Placental pericyte (primary cell): Measurements from ENCODE around the gene SLC1A6. TPM values are rescaled to one million over a fixed set of nuclear protein-coding genes. Genes with fewer than 3 reads are reported as not detected.

Source experiments
- total RNA-seq: library from RNA; depleted of rRNA; stranded (reverse); fragments of >200 nt; gene quantifications from 2 replicates; pipeline ENCODE4 v1.2.3, GENCODE V29; 2012

The SLC1A6 gene
- total RNA-seq, result not detected in 2 replicates

DNA sequence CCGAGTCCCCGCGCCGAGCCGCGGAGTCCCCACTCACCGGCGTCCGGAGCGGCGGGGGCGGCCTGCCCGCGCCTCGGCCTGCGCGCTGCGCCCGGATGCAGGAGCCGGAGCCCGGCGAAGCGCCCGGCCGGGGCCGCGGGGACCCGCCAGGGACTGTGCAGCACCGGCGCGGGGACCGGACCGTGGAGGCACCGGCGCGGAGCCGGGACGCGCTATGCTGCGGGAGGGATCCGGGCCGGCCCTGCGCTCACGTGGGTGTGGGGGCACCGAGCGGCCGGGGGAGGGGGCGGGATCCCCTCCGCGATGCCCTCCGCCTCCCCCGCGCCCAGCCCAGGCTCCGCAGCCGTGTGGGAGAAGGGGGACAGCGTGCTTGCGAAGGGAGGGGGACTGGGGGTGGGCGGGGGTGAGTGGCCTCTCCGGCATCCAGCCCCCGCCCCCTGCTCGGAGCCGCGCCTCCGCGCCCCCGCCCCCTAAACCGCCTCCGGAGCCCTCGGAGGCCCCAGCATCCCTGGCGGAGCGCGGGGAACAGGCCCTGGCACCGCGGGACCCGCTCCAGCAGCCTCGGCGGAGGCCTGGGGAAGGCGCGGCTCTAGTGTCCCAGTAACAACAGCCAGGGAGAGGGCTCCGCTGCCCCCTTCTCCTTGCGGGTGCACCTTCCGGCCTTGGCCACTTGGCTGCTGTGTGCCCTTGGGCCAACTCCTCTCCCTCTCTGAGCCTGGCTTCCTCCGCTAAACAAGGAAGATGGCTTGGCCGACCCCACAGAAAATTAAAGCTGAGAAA is at the start of gene SLC1A6:
SLC1A6 (minus strand) TSS at position 389 of the 780 bp plus-strand sequence. CDS start 6,954 bp downstream, outside the sequence.

DNA sequence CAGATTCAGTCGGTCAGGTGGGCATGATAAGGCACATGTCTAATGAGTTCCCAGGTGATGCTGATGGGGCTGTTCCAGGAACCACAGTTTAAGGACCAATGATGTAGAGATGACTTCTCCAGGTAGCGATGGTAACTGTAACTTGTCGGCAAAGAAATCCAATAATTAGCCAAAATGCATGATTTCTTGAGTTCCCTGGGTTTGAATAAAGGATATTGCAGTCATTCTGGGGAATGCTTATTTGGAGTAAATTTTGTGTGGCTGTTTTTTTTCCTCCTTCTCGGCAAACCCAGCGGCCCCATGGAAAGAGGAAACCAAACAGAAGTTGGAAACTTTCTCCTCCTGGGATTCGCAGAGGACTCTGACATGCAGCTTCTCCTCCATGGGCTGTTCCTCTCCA is 38.5 kb downstream of the SLC1A6 start, which contains the start of gene OR7C2:
OR7C2 (plus strand) TSS at position 301 of the 400 bp plus-strand sequence; CDS start at position 301, 0 bp downstream.

Other genes with a start within 250 kb of the SLC1A6 start
- gene ADGRE2, start 201.3 kb downstream of the SLC1A6 start, total RNA-seq, result 1.3 and 8.7 TPM in 2 replicates
- not detected in 2 replicates for gene OR7A5, start 144.7 kb downstream of the SLC1A6 start, total RNA-seq
- not detected in 2 replicates for gene OR7C1, start 144.7 kb downstream of the SLC1A6 start, total RNA-seq
- not detected in 2 replicates for gene OR7A10, start 130.9 kb downstream of the SLC1A6 start, total RNA-seq
- not detected in 2 replicates for gene OR7A17, start 93.7 kb downstream of the SLC1A6 start, total RNA-seq
- gene OR7C2, start 38.4 kb downstream of the SLC1A6 start, total RNA-seq, result not detected in 2 replicates
- not detected in 2 replicates for gene CASP14, start 69.6 kb upstream of the SLC1A6 start, total RNA-seq
- not detected in 2 replicates for gene OR1I1, start 102.3 kb upstream of the SLC1A6 start, total RNA-seq
- gene SYDE1, start 127.5 kb upstream of the SLC1A6 start, total RNA-seq, result 26.5 and 69.6 TPM in 2 replicates
- gene NOTCH3, start 221.1 kb upstream of the SLC1A6 start, total RNA-seq, result 5.3 and 63.7 TPM in 2 replicates